CD14-positive monocyte (primary cell): ENCODE measurements around the gene GARNL3. TPM values are rescaled to one million over a fixed set of nuclear protein-coding genes. Genes with fewer than 3 reads are reported as not detected.

ENCODE experiments used
- DNase-seq, 3 donors: peaks; one replicate each; pipeline ENCODE4 v3.0.0-alpha.2; 2011 to 2022
- H2AFZ ChIP-seq: 2 replicates; pipeline ENCODE4 v1.6.0; 2012; ENCODE audit warnings: mild to moderate bottlenecking, low read depth, low read length, inconsistent platforms; ENCODE audit not compliant: insufficient read depth, poor library complexity, severe bottlenecking
- H3K27ac ChIP-seq, 2 donors: 1 replicate in 1 of 2; 2 replicates in 1 of 2; pipeline ENCODE4 v1.5.1; 2012 to 2013; ENCODE audit warnings: low read length in 2 of 2, control low read depth in 1 of 2, inconsistent platforms in 1 of 2, low read depth in 1 of 2, mild to moderate bottlenecking in 1 of 2
- H3K27me3 ChIP-seq, 2 donors: one replicate each; pipeline versions ENCODE4 v1.6.0 to v1.6.1; 2011 to 2013; ENCODE audit warnings: low read length in 2 of 2; ENCODE audit not compliant: control insufficient read depth in 2 of 2, insufficient read depth in 2 of 2
- H3K36me3 ChIP-seq, 2 donors: replicated peaks in 1 of 2; 1 replicate in 1 of 2; 2 replicates in 1 of 2; pipeline versions ENCODE4 v1.5.1 to v1.6.1; 2012 to 2013; ENCODE audit warnings: low read length in 2 of 2, control low read depth in 1 of 2, inconsistent platforms in 1 of 2, mild to moderate bottlenecking in 1 of 2; ENCODE audit not compliant: insufficient read depth in 2 of 2, control insufficient read depth in 1 of 2
- H3K4me1 ChIP-seq, 2 donors: 1 replicate in 1 of 2; 2 replicates in 1 of 2; pipeline versions ENCODE4 v1.5.1 to v1.6.1; 2012 to 2013; ENCODE audit warnings: low read length in 2 of 2, control low read depth in 1 of 2, inconsistent platforms in 1 of 2, mild to moderate bottlenecking in 1 of 2, moderate library complexity in 1 of 2; ENCODE audit not compliant: insufficient read depth in 2 of 2, control insufficient read depth in 1 of 2
- H3K4me2 ChIP-seq: replicated peaks from 2 replicates; pipeline ENCODE3; 2012; ENCODE audit warnings: low read length, moderate library complexity, mild to moderate bottlenecking; ENCODE audit not compliant: poor library complexity, severe bottlenecking; ENCODE audit errors: extremely low read depth
- H3K4me3 ChIP-seq, 3 experiments: fragments of 200-600 bp in 1 of 3; sonication (generic) in 1 of 3; replicated peaks in 1 of 3; 1 replicate in 2 of 3; 2 replicates in 1 of 3; pipeline ENCODE4 v1.5.1; 2011 to 2013; ENCODE audit warnings: low read length in 3 of 3, mild to moderate bottlenecking in 3 of 3, control low read depth in 2 of 3, low read depth in 2 of 3, inconsistent platforms in 1 of 3, moderate library complexity in 1 of 3
- H3K79me2 ChIP-seq: 2 replicates; pipeline ENCODE4 v1.6.0; 2012; ENCODE audit warnings: mild to moderate bottlenecking, control low read depth, inconsistent platforms, low read length, moderate library complexity; ENCODE audit not compliant: insufficient read depth
- H3K9ac ChIP-seq: 2 replicates; pipeline ENCODE4 v1.6.0; 2017; ENCODE audit warnings: low read length, mild to moderate bottlenecking; ENCODE audit not compliant: insufficient read depth, poor library complexity, severe bottlenecking
- H3K9me3 ChIP-seq, 2 donors: replicated peaks in 1 of 2; 1 replicate in 1 of 2; 2 replicates in 1 of 2; pipeline versions ENCODE4 v1.5.1 to v1.6.1; 2012 to 2013; ENCODE audit warnings: low read length in 2 of 2, control low read depth in 1 of 2; ENCODE audit not compliant: control insufficient read depth in 1 of 2, insufficient read depth in 1 of 2
- H4K20me1 ChIP-seq: 2 replicates; pipeline ENCODE4 v1.6.0; 2012; ENCODE audit warnings: mild to moderate bottlenecking, low read length, control low read depth, moderate library complexity; ENCODE audit not compliant: insufficient read depth
- H3K27ac Mint-ChIP-seq, 7 donors: one replicate each; pipeline ENCODE4 v1.8.0; 2020; ENCODE audit warnings: mild to moderate bottlenecking in 7 of 7, mixed read lengths in 7 of 7, moderate library complexity in 6 of 7, inconsistent platforms in 2 of 7
- H3K27me3 Mint-ChIP-seq, 3 donors: one replicate each; pipeline ENCODE4 v1.8.0; 2021 to 2022; ENCODE audit warnings: low read depth in 3 of 3, mild to moderate bottlenecking in 3 of 3, mixed read lengths in 3 of 3, moderate library complexity in 3 of 3, inconsistent platforms in 1 of 3
- H3K36me3 Mint-ChIP-seq, 2 donors: one replicate each; pipeline ENCODE4 v1.8.0; 2020; ENCODE audit warnings: mixed read lengths in 2 of 2, inconsistent platforms in 1 of 2, mild to moderate bottlenecking in 1 of 2
- H3K4me1 Mint-ChIP-seq: one replicate; pipeline ENCODE4 v1.8.0; 2020; ENCODE audit warnings: mild to moderate bottlenecking, mixed read lengths
- H3K4me3 Mint-ChIP-seq, 2 donors: one replicate each; pipeline ENCODE4 v1.8.0; 2020; ENCODE audit warnings: mild to moderate bottlenecking in 2 of 2, mixed read lengths in 2 of 2, moderate library complexity in 1 of 2
- H3K9me3 Mint-ChIP-seq, 7 donors: one replicate each; pipeline ENCODE4 v1.8.0; 2020 to 2022; ENCODE audit warnings: mixed read lengths in 7 of 7, mild to moderate bottlenecking in 6 of 7, moderate library complexity in 6 of 7, inconsistent platforms in 2 of 7
- WGBS: methylation state at CpG from one replicate; pipeline ENCODE4 v1.1.5; 2013; ENCODE audit warnings: missing lambda C conversion rate; ENCODE audit not compliant: insufficient coverage; 5-methylcytosine and 5-hydroxymethylcytosine counted together
- intact Hi-C, 2 donors: fragments of 100-400 bp; cut with micrococcal nuclease; formaldehyde crosslinking; loops; one replicate each; pipeline versions ENCODE4 v1.15.0 to v1.15.1; 2023
- polyA plus RNA-seq, 3 donors: library from polyadenylated mRNA; depleted of rRNA in 1 of 3; unstranded in 2 of 3; stranded (reverse) in 1 of 3; fragments of 300-500 nt in 2 of 3; fragments of >200 nt in 1 of 3; fragmentation: Illumina TruSeq in 2 of 3; gene quantifications; 1 replicate in 2 of 3; 2 replicates in 1 of 3; pipeline ENCODE4 v1.2.3, GENCODE V29; 2012 to 2021
- TF ChIP-seq, protein P1 (sequence below): fragments of 200-600 bp; IDR thresholded peaks from one replicate; pipeline ENCODE4 v1.8.0; 2022; ENCODE audit warnings: antibody characterized with exemption, mild to moderate bottlenecking

GARNL3 gene
- polyA plus RNA-seq, 3 donors = 0.39 to 1.5 (median 0.94) TPM

GRCh38 chr9:127399736-127400269 is 135.2 kb downstream of the GARNL3 start:
- H3K9ac ChIP-seq = no peak overlapping the region
- H3K4me3 ChIP-seq = no peak overlapping the region
- peaks cover 0 to 2% of the 10 kb centered on the region in 2 donors for H3K36me3 ChIP-seq
- peaks cover 0 to 3% of the 10 kb centered on the region in 2 donors for H3K36me3 Mint-ChIP-seq
- TF ChIP-seq, protein P1, sequence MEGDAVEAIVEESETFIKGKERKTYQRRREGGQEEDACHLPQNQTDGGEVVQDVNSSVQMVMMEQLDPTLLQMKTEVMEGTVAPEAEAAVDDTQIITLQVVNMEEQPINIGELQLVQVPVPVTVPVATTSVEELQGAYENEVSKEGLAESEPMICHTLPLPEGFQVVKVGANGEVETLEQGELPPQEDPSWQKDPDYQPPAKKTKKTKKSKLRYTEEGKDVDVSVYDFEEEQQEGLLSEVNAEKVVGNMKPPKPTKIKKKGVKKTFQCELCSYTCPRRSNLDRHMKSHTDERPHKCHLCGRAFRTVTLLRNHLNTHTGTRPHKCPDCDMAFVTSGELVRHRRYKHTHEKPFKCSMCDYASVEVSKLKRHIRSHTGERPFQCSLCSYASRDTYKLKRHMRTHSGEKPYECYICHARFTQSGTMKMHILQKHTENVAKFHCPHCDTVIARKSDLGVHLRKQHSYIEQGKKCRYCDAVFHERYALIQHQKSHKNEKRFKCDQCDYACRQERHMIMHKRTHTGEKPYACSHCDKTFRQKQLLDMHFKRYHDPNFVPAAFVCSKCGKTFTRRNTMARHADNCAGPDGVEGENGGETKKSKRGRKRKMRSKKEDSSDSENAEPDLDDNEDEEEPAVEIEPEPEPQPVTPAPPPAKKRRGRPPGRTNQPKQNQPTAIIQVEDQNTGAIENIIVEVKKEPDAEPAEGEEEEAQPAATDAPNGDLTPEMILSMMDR = no peak
- H3K27me3 Mint-ChIP-seq = peaks cover 12 to 27% (median 15%) of the 10 kb centered on the region in 3 donors
- H3K27me3 ChIP-seq = peaks cover 0 to 7% of the 10 kb centered on the region in 2 donors
- no peak for DNase-seq
- H3K27ac ChIP-seq = no peak overlapping the region
- peaks cover 5% of the 10 kb centered on the region for H4K20me1 ChIP-seq
- H3K4me1 Mint-ChIP-seq = peaks cover 15% of the 10 kb centered on the region
- H3K27ac Mint-ChIP-seq = no peak overlapping the region
- H3K4me2 ChIP-seq = no peak overlapping the region
- intact Hi-C loops = loop anchor here (5.0 kb wide), 1 partner anchor 178 kb away; no protein-coding TSS in a partner anchor
- H3K4me1 ChIP-seq = peaks cover 19 to 27% of the 10 kb centered on the region in 2 donors
- 98% methylated on average over 12 of the region's 14 CpGs for WGBS
- H2AFZ ChIP-seq = no peak overlapping the region
- peaks cover 0 to 3% (median 0%) of the 10 kb centered on the region in 7 donors for H3K9me3 Mint-ChIP-seq
- no peaks in the 10 kb centered on the region for H3K79me2 ChIP-seq
- H3K9me3 ChIP-seq = no peaks in the 10 kb centered on the region
- H3K4me3 Mint-ChIP-seq = no peak overlapping the region

DNA sequence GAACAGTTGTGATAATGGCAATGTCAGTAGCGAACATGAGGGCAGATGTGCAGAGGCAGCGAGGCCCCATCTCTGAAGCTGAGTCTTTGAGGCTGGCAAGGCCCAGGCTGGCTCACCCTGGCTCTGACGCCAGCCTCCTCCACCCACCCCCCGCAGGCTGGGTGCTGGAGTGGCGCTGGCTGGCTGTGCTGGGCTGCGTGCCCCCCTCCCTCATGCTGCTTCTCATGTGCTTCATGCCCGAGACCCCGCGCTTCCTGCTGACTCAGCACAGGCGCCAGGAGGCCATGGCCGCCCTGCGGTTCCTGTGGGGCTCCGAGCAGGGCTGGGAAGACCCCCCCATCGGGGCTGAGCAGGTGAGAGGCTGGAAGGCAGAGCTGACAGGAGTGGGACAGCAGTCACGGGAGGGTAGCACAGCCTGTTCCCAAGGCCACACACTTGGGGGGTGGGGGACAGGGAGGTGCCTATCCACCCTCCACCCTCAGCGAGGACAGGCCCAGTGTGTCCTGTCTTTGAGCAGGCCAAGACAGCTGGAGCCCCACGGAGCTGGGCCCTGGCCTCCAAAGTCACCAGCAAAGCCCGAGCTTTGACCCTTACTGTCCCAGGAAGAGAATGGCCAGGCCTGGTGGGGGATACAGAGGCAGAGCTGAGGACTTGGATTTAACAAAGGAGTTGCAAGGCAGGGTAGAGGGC is 138.0 kb downstream of the GARNL3 start:
- WGBS = 67% methylated on average over 9 of the region's 18 CpGs
- Mint-ChIP-seq H3K4me3 (no peak overlapping the region), H3K9me3 (peaks cover 0 to 3% (median 0%) of the 10 kb centered on the region in 7 donors), H3K4me1 (peaks cover 7% of the 10 kb centered on the region), H3K36me3 (peaks cover 7 to 9% of the 10 kb centered on the region in 2 donors), H3K27ac (no peak overlapping the region), H3K27me3 (peaks cover 8 to 17% (median 9%) of the 10 kb centered on the region in 3 donors)
- TF ChIP-seq, protein P1 = no peak
- Histone ChIP-seq H3K36me3 (peaks cover 0 to 4% of the 10 kb centered on the region in 2 donors), H3K9ac (no peak overlapping the region), H3K4me1 (peaks cover 11 to 12% of the 10 kb centered on the region in 2 donors), H3K27me3 (peaks cover 0 to 7% of the 10 kb centered on the region in 2 donors), H3K4me2 (no peak overlapping the region), H3K79me2 (no peaks in the 10 kb centered on the region), H3K4me3 (no peak overlapping the region), H4K20me1 (peaks cover 5% of the 10 kb centered on the region), H2AFZ (no peak overlapping the region), H3K9me3 (no peaks in the 10 kb centered on the region), H3K27ac (no peak overlapping the region)
- no peak for DNase-seq
- intact Hi-C loops = no loop called here
